SU-DHL-6 (cell line): ENCODE measurements around the gene NELL1.

Experiments used
- H2AFZ ChIP-seq: fragments of 200-600 bp; sonication (generic); 2 replicates; pipeline ENCODE4 v1.6.1; 2014; ENCODE audit warnings: low read depth, mild to moderate bottlenecking, moderate library complexity, mixed read lengths, antibody characterized with exemption, low read length; ENCODE audit not compliant: severe bottlenecking
- H3F3A ChIP-seq: fragments of 200-600 bp; shearing (Covaris generic); 2 replicates; pipeline ENCODE4 v1.6.0; 2016; ENCODE audit warnings: antibody characterized with exemption, mild to moderate bottlenecking; ENCODE audit not compliant: insufficient read depth
- H3K27ac ChIP-seq: fragments of 200-600 bp; sonication (generic); 2 replicates; pipeline ENCODE4 v1.5.1; 2016; ENCODE audit warnings: low read depth, mild to moderate bottlenecking, low read length, moderate library complexity, mixed read lengths
- H3K27me3 ChIP-seq: fragments of 200-600 bp; sonication (generic), shearing (Covaris generic); 2 replicates; pipeline ENCODE4 v1.6.0; 2014; ENCODE audit warnings: mild to moderate bottlenecking, low read length
- H3K36me3 ChIP-seq: fragments of 200-600 bp; sonication (generic); 2 replicates; pipeline ENCODE4 v1.6.1; 2014; ENCODE audit warnings: mild to moderate bottlenecking, low read length, mixed read lengths
- H3K4me2 ChIP-seq: fragments of 300-600, 200-600 bp; shearing (Covaris generic), sonication (generic); 2 replicates; pipeline ENCODE4 v1.6.0; 2014; ENCODE audit warnings: low read length, low read depth, mild to moderate bottlenecking; ENCODE audit not compliant: poor library complexity, severe bottlenecking
- H3K4me3 ChIP-seq: fragments of 200-600 bp; sonication (generic); 2 replicates; pipeline ENCODE4 v1.5.1; 2014; ENCODE audit warnings: antibody characterized with exemption, low read length, mild to moderate bottlenecking, mixed read lengths; ENCODE audit not compliant: insufficient read depth, poor library complexity, severe bottlenecking
- H3K79me2 ChIP-seq: fragments of 200-600 bp; sonication (generic); 2 replicates; pipeline ENCODE4 v1.6.1; 2014; ENCODE audit warnings: mild to moderate bottlenecking, low read length, moderate library complexity; ENCODE audit not compliant: insufficient read depth
- H3K9ac ChIP-seq: fragments of 200-600 bp; sonication (generic); 2 replicates; pipeline ENCODE4 v1.7.0; 2014; ENCODE audit warnings: mild to moderate bottlenecking, low read length
- H3K9me2 ChIP-seq: fragments of 200-600 bp; sonication (generic); replicated peaks from 2 replicates; pipeline ENCODE4 v1.6.1; 2014; ENCODE audit warnings: low read length; ENCODE audit not compliant: insufficient read depth
- H3K9me3 ChIP-seq: fragments of 200-600 bp; sonication (generic); 2 replicates; pipeline ENCODE4 v1.6.1; 2014; ENCODE audit warnings: low read length, mixed read lengths; ENCODE audit not compliant: insufficient read depth
- H4K20me1 ChIP-seq: fragments of 200-600 bp; sonication (generic); 2 replicates; pipeline ENCODE4 v1.6.1; 2014; ENCODE audit warnings: low read depth, mild to moderate bottlenecking, antibody characterized with exemption, low read length, moderate library complexity, mixed read lengths
- EZH2phosphoT487 ChIP-seq: fragments of 200-600 bp; sonication (generic), shearing (Covaris generic); conservative IDR thresholded peaks from 2 replicates; pipeline ENCODE4 v1.6.1; 2018; ENCODE audit warnings: mild to moderate bottlenecking, antibody characterized with exemption, low read length, moderate library complexity, mixed read lengths
- TF ChIP-seq, protein P1 (sequence below): fragments of 200-600 bp; sonication (generic); IDR thresholded peaks from one replicate; pipeline ENCODE4 v1.5.1; 2017; ENCODE audit warnings: antibody characterized with exemption, mild to moderate bottlenecking, low read length, moderate library complexity; ENCODE audit not compliant: insufficient read depth, poor library complexity, severe bottlenecking

Gene NELL1

DNA sequence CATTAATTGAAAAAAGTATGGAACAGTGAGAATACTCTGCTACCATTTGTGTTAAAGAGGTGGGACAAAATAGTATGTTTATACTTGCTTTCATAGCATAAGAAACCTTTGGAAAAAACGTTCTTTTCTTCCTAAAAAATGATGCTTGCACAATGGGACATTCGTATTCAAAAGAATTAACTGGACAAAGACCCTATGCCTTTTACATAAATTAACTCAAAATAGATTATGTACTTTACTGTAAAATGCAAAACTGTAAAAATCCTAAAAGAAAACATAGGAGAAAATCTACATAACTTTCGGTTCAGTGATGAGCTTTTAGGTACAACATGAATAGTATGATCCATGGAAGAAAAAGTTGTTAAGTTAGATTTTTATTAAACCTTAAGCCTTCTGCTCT, 166.2 kb downstream of the NELL1 start:
- H3K27me3 ChIP-seq, result no peaks in the 10 kb centered on the region
- no peak overlapping the region for H3K4me3 ChIP-seq
- no peaks in the 10 kb centered on the region for H3K9me2 ChIP-seq
- no peak overlapping the region for H2AFZ ChIP-seq
- no peak overlapping the region for H3K4me2 ChIP-seq
- TF ChIP-seq, protein P1, sequence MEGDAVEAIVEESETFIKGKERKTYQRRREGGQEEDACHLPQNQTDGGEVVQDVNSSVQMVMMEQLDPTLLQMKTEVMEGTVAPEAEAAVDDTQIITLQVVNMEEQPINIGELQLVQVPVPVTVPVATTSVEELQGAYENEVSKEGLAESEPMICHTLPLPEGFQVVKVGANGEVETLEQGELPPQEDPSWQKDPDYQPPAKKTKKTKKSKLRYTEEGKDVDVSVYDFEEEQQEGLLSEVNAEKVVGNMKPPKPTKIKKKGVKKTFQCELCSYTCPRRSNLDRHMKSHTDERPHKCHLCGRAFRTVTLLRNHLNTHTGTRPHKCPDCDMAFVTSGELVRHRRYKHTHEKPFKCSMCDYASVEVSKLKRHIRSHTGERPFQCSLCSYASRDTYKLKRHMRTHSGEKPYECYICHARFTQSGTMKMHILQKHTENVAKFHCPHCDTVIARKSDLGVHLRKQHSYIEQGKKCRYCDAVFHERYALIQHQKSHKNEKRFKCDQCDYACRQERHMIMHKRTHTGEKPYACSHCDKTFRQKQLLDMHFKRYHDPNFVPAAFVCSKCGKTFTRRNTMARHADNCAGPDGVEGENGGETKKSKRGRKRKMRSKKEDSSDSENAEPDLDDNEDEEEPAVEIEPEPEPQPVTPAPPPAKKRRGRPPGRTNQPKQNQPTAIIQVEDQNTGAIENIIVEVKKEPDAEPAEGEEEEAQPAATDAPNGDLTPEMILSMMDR, result no peak
- TF ChIP-seq EZH2phosphoT487, result no peak
- no peaks in the 10 kb centered on the region for H3F3A ChIP-seq
- H3K36me3 ChIP-seq, result no peaks in the 10 kb centered on the region
- H3K79me2 ChIP-seq, result no peaks in the 10 kb centered on the region
- no peak overlapping the region for H3K9ac ChIP-seq
- H3K27ac ChIP-seq, result no peak overlapping the region
- no peaks in the 10 kb centered on the region for H3K9me3 ChIP-seq
- H4K20me1 ChIP-seq, result no peaks in the 10 kb centered on the region

DNA sequence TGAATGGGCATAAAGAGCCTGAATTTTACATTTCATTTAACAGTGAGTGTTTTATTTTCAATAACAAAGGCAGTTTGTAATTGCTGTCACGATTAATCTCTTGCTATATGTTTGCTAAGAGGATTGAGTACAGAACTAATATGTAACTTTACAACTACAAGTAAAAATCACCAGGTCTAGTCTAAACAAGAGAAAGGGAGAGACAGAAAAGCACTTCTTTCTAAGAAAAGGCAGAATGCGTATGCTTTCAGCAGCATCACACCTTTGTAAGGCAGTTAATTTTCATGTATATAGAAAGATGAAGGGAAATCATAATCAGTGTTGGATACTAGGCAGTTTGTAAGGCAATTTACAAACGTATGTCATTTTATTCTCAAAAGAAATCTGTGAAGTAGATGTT, 169.8 kb downstream of the NELL1 start:
- H3K36me3 ChIP-seq, result no peaks in the 10 kb centered on the region
- H3F3A ChIP-seq, result no peaks in the 10 kb centered on the region
- H3K4me3 ChIP-seq, result no peak overlapping the region
- H3K9me2 ChIP-seq, result no peaks in the 10 kb centered on the region
- no peaks in the 10 kb centered on the region for H3K9me3 ChIP-seq
- no peaks in the 10 kb centered on the region for H3K27me3 ChIP-seq
- no peak overlapping the region for H3K27ac ChIP-seq
- no peaks in the 10 kb centered on the region for H3K79me2 ChIP-seq
- H2AFZ ChIP-seq, result no peak overlapping the region
- TF ChIP-seq, protein P1, result no peak
- TF ChIP-seq EZH2phosphoT487, result no peak
- H3K4me2 ChIP-seq, result no peak overlapping the region
- no peaks in the 10 kb centered on the region for H4K20me1 ChIP-seq
- no peak overlapping the region for H3K9ac ChIP-seq

DNA sequence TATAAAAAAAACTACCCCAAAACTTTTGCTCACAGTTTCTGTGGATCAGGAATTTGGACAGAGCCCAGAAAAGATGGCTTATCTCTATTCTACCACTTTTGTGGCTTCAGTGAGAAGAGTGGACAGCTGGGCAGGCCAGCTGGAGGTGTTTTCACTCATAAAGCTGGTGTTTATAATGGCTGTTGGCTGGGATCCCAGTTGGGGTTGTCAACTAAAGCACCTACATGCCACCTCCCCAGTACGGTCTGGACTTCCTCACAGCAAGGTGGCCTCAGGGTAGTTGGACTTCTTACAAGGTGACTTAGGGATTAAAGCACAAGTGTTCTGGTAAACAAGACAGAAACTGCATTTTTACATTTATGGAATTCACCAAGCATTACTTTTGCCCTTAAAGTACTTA, 171.0 kb downstream of the NELL1 start:
- no peak overlapping the region for H3K4me2 ChIP-seq
- no peaks in the 10 kb centered on the region for H3K27me3 ChIP-seq
- H3K27ac ChIP-seq, result no peak overlapping the region
- H3K4me3 ChIP-seq, result no peak overlapping the region
- H3F3A ChIP-seq, result no peaks in the 10 kb centered on the region
- TF ChIP-seq, protein P1, result no peak
- H2AFZ ChIP-seq, result no peak overlapping the region
- H3K79me2 ChIP-seq, result no peaks in the 10 kb centered on the region
- H3K36me3 ChIP-seq, result no peaks in the 10 kb centered on the region
- H4K20me1 ChIP-seq, result no peaks in the 10 kb centered on the region
- H3K9ac ChIP-seq, result no peak overlapping the region
- no peaks in the 10 kb centered on the region for H3K9me3 ChIP-seq
- no peaks in the 10 kb centered on the region for H3K9me2 ChIP-seq

DNA sequence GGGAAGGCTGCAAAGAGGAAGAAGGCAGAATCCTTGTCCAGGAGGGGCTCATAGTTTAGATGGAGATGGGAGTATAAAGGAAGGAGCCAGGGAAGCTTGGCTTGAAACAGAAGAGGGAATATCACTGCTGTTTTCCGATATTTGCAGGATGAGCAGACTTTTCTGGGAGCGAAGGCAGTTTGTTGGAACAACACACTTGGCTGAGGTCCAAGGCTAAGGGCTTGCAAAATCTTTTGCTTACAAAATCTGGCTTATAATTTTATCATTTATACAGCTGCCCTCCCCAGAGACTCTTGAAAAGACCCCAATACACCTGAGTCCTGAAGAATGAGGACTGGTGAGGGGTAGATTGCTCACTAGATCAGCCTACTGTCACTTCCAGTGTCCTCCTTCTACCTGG, 174.8 kb downstream of the NELL1 start:
- no peaks in the 10 kb centered on the region for H4K20me1 ChIP-seq
- H3K27ac ChIP-seq, result no peak overlapping the region
- no peak overlapping the region for H3K4me3 ChIP-seq
- no peaks in the 10 kb centered on the region for H3F3A ChIP-seq
- no peaks in the 10 kb centered on the region for H3K79me2 ChIP-seq
- H3K9me2 ChIP-seq, result no peaks in the 10 kb centered on the region
- no peaks in the 10 kb centered on the region for H3K36me3 ChIP-seq
- TF ChIP-seq, protein P1, result no peak
- TF ChIP-seq EZH2phosphoT487, result no peak
- H2AFZ ChIP-seq, result no peak overlapping the region
- no peaks in the 10 kb centered on the region for H3K27me3 ChIP-seq
- H3K9me3 ChIP-seq, result no peaks in the 10 kb centered on the region
- H3K9ac ChIP-seq, result no peak overlapping the region
- no peak overlapping the region for H3K4me2 ChIP-seq
